Measurements from ENCODE around the gene BYSL.

BYSL gene

GRCh38 chr6:41931792-41932191 is 10.5 kb downstream of the BYSL start:
- TF ChIP-seq CTCF (conservative IDR thresholded peaks at IDR 0.05; ENCODE audit: low read depth, low read length), result no peak
- no peak for DNase-seq (ENCODE audit: low read depth)

GRCh38 chr6:41932378-41932777 is 11.1 kb downstream of the BYSL start:
- DNase-seq (ENCODE audit: low read depth), result no peak
- TF ChIP-seq CTCF (conservative IDR thresholded peaks at IDR 0.05; ENCODE audit: low read depth, low read length), result no peak
- H3K4me3 ChIP-seq (ENCODE audit: low read length), result no peak overlapping the region

More at GRCh38 chr6:41931792-41932191, 10.5 kb downstream of the BYSL start:
- no peak overlapping the region for H3K4me3 ChIP-seq (ENCODE audit: low read length)

GRCh38 chr6:41934278-41935192 is 13.2 kb downstream of the BYSL start:
- H3K4me3 ChIP-seq (ENCODE audit: low read length), result no peak overlapping the region
- DNase-seq (ENCODE audit: low read depth), result no peak
- TF ChIP-seq CTCF (conservative IDR thresholded peaks at IDR 0.05; ENCODE audit: low read depth, low read length), result no peak

GRCh38 chr6:41935193-41935574 is 13.9 kb downstream of the BYSL start:
- no peak for TF ChIP-seq CTCF (conservative IDR thresholded peaks at IDR 0.05; ENCODE audit: low read depth, low read length)
- H3K4me3 ChIP-seq (ENCODE audit: low read length), result no peak overlapping the region
- no peak for DNase-seq (ENCODE audit: low read depth)

- H3K4me3 ChIP-seq (ENCODE audit: low read length), result no peak overlapping the region
- no peak for TF ChIP-seq CTCF (conservative IDR thresholded peaks at IDR 0.05; ENCODE audit: low read depth, low read length)
Measured at GRCh38 chr6:41935685-41936072, 14.4 kb downstream of the BYSL start.

GRCh38 chr6:41936073-41936837 is 15.0 kb downstream of the BYSL start:
- DNase-seq (ENCODE audit: low read depth), result peak; percentile 42

More at GRCh38 chr6:41935685-41936072, 14.4 kb downstream of the BYSL start:
- DNase-seq (ENCODE audit: low read depth), result no peak

More at GRCh38 chr6:41936073-41936837, 15.0 kb downstream of the BYSL start:
- TF ChIP-seq CTCF (conservative IDR thresholded peaks at IDR 0.05; ENCODE audit: low read depth, low read length), result peak; percentile 95
- no peak overlapping the region for H3K4me3 ChIP-seq (ENCODE audit: low read length)

Data from retinal pigment epithelial cell (primary cell).